Frontal cortex (tissue), 4 donors: Measurements from ENCODE around the gene ME2. TPM values are rescaled to one million over a fixed set of nuclear protein-coding genes. Genes with fewer than 3 reads are reported as not detected.
"Not testable (repeated sequence)": the region's sequence is repeated elsewhere in the genome, so short reads cannot be mapped to it uniquely, and the experiment has no call there.

ENCODE experiments used
- DNase-seq, 2 donors: peaks; one replicate each; pipeline ENCODE4 v3.0.0; 2012; ENCODE audit warnings: low spot score in 2 of 2
- FAIRE-seq: peaks from 2 replicates; lab custom pipeline; 2012; peaks lifted over from hg19 to GRCh38; lab: Jason Lieb, UNC
- total RNA-seq: library from RNA; depleted of rRNA; stranded (reverse); fragments of >200 nt; gene quantifications from one replicate; pipeline ENCODE4 v1.2.3, GENCODE V29; 2014
- donor health status: control.
- donor health status: control.
- donor health status: control.

ME2 gene
- total RNA-seq, 1 donor from 2014 or later: 152 TPM

- no peak for DNase-seq
- no peak for FAIRE-seq
These were observed 30.3 kb downstream of the ME2 start for GRCh38 chr18:50909261-50909660.

- FAIRE-seq (no peak), DNase-seq (no peak)
These were observed 32.1 kb downstream of the ME2 start for GRCh38 chr18:50911006-50911405.

GRCh38 chr18:50917021-50917420 lies 38.1 kb downstream of the ME2 start:
- FAIRE-seq: no peak

GRCh38 chr18:50918153-50918552 lies 39.2 kb downstream of the ME2 start:
- DNase-seq: no peak
- no peak for FAIRE-seq

More at GRCh38 chr18:50917021-50917420, 38.1 kb downstream of the ME2 start:
- DNase-seq: no peak

GRCh38 chr18:50924372-50924771 lies 45.5 kb downstream of the ME2 start:
- FAIRE-seq (no peak), DNase-seq (no peak)

GRCh38 chr18:50926521-50926920 lies 47.6 kb downstream of the ME2 start:
- DNase-seq (no peak), FAIRE-seq (no peak)

GRCh38 chr18:50928551-50928950 lies 49.6 kb downstream of the ME2 start:
- no peak for FAIRE-seq
- DNase-seq: no peak

- FAIRE-seq (no peak), DNase-seq (no peak)
These were observed 54.8 kb downstream of the ME2 start for GRCh38 chr18:50933684-50934083.

- no peak for DNase-seq
- no peak for FAIRE-seq
These were observed 55.8 kb downstream of the ME2 start for GRCh38 chr18:50934545-50935211.

- FAIRE-seq: no peak
- no peak for DNase-seq
These were observed 56.7 kb downstream of the ME2 start for GRCh38 chr18:50935493-50936191.

GRCh38 chr18:50937183-50937582 lies 58.3 kb downstream of the ME2 start:
- DNase-seq (no peak), FAIRE-seq (no peak)

- no peak for DNase-seq
- no peak for FAIRE-seq
These were observed 60.0 kb downstream of the ME2 start for GRCh38 chr18:50938912-50939311.

- DNase-seq (no peak), FAIRE-seq (no peak)
These were observed 65.5 kb downstream of the ME2 start for GRCh38 chr18:50944245-50944932.

GRCh38 chr18:50945918-50946317 lies 67.0 kb downstream of the ME2 start:
- DNase-seq, FAIRE-seq: not testable (repeated sequence)

GRCh38 chr18:50947899-50948298 lies 69.0 kb downstream of the ME2 start:
- DNase-seq: no peak
- FAIRE-seq: no peak

GRCh38 chr18:50949185-50949584 lies 70.3 kb downstream of the ME2 start:
- FAIRE-seq: no peak
- no peak for DNase-seq

- DNase-seq (no peak), FAIRE-seq (no peak)
These were observed 71.7 kb downstream of the ME2 start for GRCh38 chr18:50950626-50951025.

GRCh38 chr18:50953822-50954221 lies 74.9 kb downstream of the ME2 start:
- no peak for FAIRE-seq

GRCh38 chr18:50955253-50955652 lies 76.3 kb downstream of the ME2 start:
- FAIRE-seq: no peak

More at GRCh38 chr18:50953822-50954221, 74.9 kb downstream of the ME2 start:
- DNase-seq: no peak

GRCh38 chr18:50956116-50956515 lies 77.2 kb downstream of the ME2 start:
- DNase-seq (no peak), FAIRE-seq (no peak)

More at GRCh38 chr18:50955253-50955652, 76.3 kb downstream of the ME2 start:
- DNase-seq: no peak

- DNase-seq: no peak
- FAIRE-seq: no peak
These were observed 83.1 kb downstream of the ME2 start for GRCh38 chr18:50961974-50962373.
